ENCODE measurements around the gene CLCN7. TPM values are rescaled to one million over a fixed set of nuclear protein-coding genes. Genes with fewer than 3 reads are reported as not detected.
A peak's percentile ranks its signal among the peaks of the same experiment; 100 is the strongest.

CLCN7 gene
- total RNA-seq, 4 donors from 2014 or later, result 24.8 to 45.8 (median 38.4) TPM

DNA sequence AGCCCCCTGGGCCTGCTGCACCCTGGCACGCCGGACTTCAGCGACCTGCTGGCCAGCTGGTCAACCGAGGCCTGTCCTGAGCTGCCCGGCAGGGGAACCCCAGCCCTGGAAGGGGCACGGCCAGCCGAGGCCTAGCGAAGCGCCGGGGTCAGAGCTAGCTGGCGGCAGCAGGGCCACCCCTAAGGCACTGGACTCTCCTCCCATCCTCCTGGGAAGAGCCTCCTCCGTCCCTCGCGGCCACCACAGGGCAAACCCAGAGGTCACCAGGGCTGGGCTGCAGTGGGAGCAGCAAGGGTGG lies 41.6 kb downstream of the CLCN7 start:
- Histone ChIP-seq H3K36me3 (no peaks in the 10 kb centered on the region), H3K27ac (peak overlapping the region in 1 of 4 donors; percentile 51), H3K9me3 (no peaks in the 10 kb centered on the region), H3K4me3 (peak overlapping the region in 1 of 4 donors; percentile 44), H3K27me3 (no peaks in the 10 kb centered on the region), H3K4me1 (no peaks in the 10 kb centered on the region)
- in situ Hi-C loops (cut with MboI; ENCODE audit: low sequenced_read_pairs in 4 of 4) (no loop called here), intact Hi-C loops (cut with DNase I; ENCODE audit: low total_unique reads) (no loop called here)
- DNase-seq (no peak), ATAC-seq (no peak)
- no peak for TF ChIP-seq POLR2A (IDR thresholded peaks at IDR 0.05)
- TF ChIP-seq, protein P1, sequence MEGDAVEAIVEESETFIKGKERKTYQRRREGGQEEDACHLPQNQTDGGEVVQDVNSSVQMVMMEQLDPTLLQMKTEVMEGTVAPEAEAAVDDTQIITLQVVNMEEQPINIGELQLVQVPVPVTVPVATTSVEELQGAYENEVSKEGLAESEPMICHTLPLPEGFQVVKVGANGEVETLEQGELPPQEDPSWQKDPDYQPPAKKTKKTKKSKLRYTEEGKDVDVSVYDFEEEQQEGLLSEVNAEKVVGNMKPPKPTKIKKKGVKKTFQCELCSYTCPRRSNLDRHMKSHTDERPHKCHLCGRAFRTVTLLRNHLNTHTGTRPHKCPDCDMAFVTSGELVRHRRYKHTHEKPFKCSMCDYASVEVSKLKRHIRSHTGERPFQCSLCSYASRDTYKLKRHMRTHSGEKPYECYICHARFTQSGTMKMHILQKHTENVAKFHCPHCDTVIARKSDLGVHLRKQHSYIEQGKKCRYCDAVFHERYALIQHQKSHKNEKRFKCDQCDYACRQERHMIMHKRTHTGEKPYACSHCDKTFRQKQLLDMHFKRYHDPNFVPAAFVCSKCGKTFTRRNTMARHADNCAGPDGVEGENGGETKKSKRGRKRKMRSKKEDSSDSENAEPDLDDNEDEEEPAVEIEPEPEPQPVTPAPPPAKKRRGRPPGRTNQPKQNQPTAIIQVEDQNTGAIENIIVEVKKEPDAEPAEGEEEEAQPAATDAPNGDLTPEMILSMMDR (IDR thresholded peaks at IDR 0.05 in 4 of 5, conservative IDR thresholded peaks at IDR 0.05 in 1 of 5), result no peak

GRCh38 chr16:1432388-1433262 lies 42.2 kb downstream of the CLCN7 start:
- TF ChIP-seq POLR2A (IDR thresholded peaks at IDR 0.05), result no peak
- Histone ChIP-seq H3K4me3 (peak overlapping the region in 3 of 4 donors; percentile 11 to 44 (median 13)), H3K27me3 (no peaks in the 10 kb centered on the region), H3K4me1 (no peaks in the 10 kb centered on the region), H3K27ac (peak overlapping the region in 3 of 4 donors; percentile 27 to 51 (median 39)), H3K9me3 (no peaks in the 10 kb centered on the region), H3K36me3 (no peaks in the 10 kb centered on the region)
- DNase-seq, result no peak
- intact Hi-C loops (cut with DNase I; ENCODE audit: low total_unique reads) (no loop called here), in situ Hi-C loops (cut with MboI; ENCODE audit: low sequenced_read_pairs in 4 of 4) (no loop called here)
- no peak for ATAC-seq

DNA sequence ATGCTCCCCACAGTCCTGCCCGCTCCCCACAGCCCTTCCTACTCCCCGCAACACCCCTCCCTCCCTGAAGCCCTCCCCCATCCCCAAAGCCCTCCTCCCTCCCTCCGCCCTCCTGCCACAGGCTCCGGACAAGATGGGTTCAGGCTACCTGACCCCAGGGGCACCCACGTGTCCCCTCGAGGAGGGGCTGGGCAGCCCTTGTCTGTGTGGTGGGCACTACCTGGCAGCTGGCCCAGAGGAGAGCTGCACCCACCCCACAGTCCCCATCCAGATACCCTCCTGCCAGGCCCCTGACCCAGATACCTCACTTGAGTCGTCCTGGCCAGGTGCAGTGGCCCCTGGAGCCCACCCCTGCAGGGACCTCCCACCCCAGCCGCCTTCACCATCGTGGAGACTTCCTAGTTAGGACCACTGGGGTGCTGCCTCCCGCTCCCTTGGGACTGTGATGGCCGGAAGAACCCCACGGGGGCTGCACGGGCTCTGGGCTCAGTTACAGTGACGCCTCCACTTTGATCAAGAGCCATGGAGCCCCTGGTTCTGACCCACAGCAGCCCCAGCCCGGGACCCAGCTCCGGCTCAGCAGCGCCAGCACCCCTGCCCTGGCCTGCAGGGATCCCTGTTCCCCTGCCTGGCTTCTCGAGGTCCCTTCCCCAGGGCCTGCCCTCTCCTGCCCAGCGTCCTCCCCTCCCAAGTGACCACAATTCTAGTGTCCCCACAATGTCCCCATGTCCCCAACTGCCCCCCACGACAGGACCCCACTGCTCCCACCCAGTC lies 43.1 kb downstream of the CLCN7 start:
- intact Hi-C loops (cut with DNase I; ENCODE audit: low total_unique reads) (no loop called here), in situ Hi-C loops (cut with MboI; ENCODE audit: low sequenced_read_pairs in 4 of 4) (no loop called here)
- H3K27ac ChIP-seq, result peak overlapping the region in 1 of 4 donors; percentile 51
- H3K36me3 ChIP-seq, result no peaks in the 10 kb centered on the region
- no peak for ATAC-seq
- peak overlapping the region in 1 of 4 donors; percentile 44 for H3K4me3 ChIP-seq
- H3K9me3 ChIP-seq, result no peaks in the 10 kb centered on the region
- H3K27me3 ChIP-seq, result no peaks in the 10 kb centered on the region
- H3K4me1 ChIP-seq, result no peaks in the 10 kb centered on the region
- DNase-seq, result no peak
- TF ChIP-seq, protein P1 (IDR thresholded peaks at IDR 0.05 in 4 of 5, conservative IDR thresholded peaks at IDR 0.05 in 1 of 5), result no peak
- TF ChIP-seq POLR2A (IDR thresholded peaks at IDR 0.05), result no peak

GRCh38 chr16:1430759-1431496 lies 43.9 kb downstream of the CLCN7 start, which contains the start of gene PERCC1:
PERCC1 (plus strand) TSS chr16:1431078; CDS start chr16:1432594, 1,516 bp downstream.
- Histone ChIP-seq H3K9me3 (no peaks in the 10 kb centered on the region), H3K27ac (peak within 1 kb of the TSS in 1 of 4 donors; percentile 51), H3K27me3 (no peaks in the 10 kb centered on the region), H3K36me3 (no peaks in the 10 kb centered on the region), H3K4me1 (no peaks in the 10 kb centered on the region), H3K4me3 (no peak within 1 kb of the TSS)
- TF ChIP-seq, protein P1 (IDR thresholded peaks at IDR 0.05 in 4 of 5, conservative IDR thresholded peaks at IDR 0.05 in 1 of 5), result no peak
- no peak for TF ChIP-seq POLR2A (IDR thresholded peaks at IDR 0.05)
- intact Hi-C loops (cut with DNase I; ENCODE audit: low total_unique reads) (no loop called here), in situ Hi-C loops (cut with MboI; ENCODE audit: low sequenced_read_pairs in 4 of 4) (no loop called here)
- no peak for DNase-seq
- ATAC-seq, result no peak
